CD8-positive, alpha-beta memory T cell (primary cell): ENCODE data around the gene PRIM2. TPM values are rescaled to one million over a fixed set of nuclear protein-coding genes. Genes with fewer than 3 reads are reported as not detected.
"Not testable (repeated sequence)": the region's sequence is repeated elsewhere in the genome, so short reads cannot be mapped to it uniquely, and the experiment has no call there.

Experiments used
- CTCF ChIA-PET: fragments of 350-600 bp; sonication (Branson Sonifier 250); formaldehyde crosslinking; loops from one replicate; lab custom pipeline; 2021; ENCODE audit warnings: antibody characterized with exemption; lab: Charles Lee
- POLR2A ChIA-PET: fragments of 350-600 bp; sonication (Branson Sonifier 250); formaldehyde crosslinking; loops from one replicate; lab custom pipeline; 2021; ENCODE audit warnings: antibody characterized with exemption; lab: Charles Lee
- DNase-seq, 5 donors: peaks; one replicate each; pipeline versions ENCODE4 v3.0.0 to v3.0.0-alpha.2; 2020 to 2022; ENCODE audit warnings: mixed read lengths in 1 of 5
- H3K27ac ChIP-seq: one replicate; pipeline ENCODE4 v1.7.0; 2013; ENCODE audit warnings: low read depth, mild to moderate bottlenecking, low read length, moderate library complexity
- H3K27me3 ChIP-seq: 2 replicates; pipeline ENCODE4 v1.7.0; 2013; ENCODE audit warnings: low read length, mild to moderate bottlenecking; ENCODE audit not compliant: insufficient read depth, poor library complexity, severe bottlenecking
- H3K36me3 ChIP-seq: 2 replicates; pipeline ENCODE4 v1.7.0; 2013; ENCODE audit warnings: mild to moderate bottlenecking, low read length, moderate library complexity; ENCODE audit not compliant: insufficient read depth
- H3K4me1 ChIP-seq: 2 replicates; pipeline ENCODE4 v1.7.0; 2013; ENCODE audit warnings: mild to moderate bottlenecking, low read length, moderate library complexity; ENCODE audit not compliant: insufficient read depth
- H3K4me3 ChIP-seq: 2 replicates; pipeline ENCODE4 v1.7.0; 2013; ENCODE audit warnings: mild to moderate bottlenecking, low read length
- H3K9me3 ChIP-seq: 2 replicates; pipeline ENCODE4 v1.7.0; 2013; ENCODE audit warnings: mild to moderate bottlenecking, low read length
- H3K27ac Mint-ChIP-seq, 8 donors: one replicate each; pipeline ENCODE4 v1.8.0; 2020 to 2021; ENCODE audit warnings: mixed read lengths in 8 of 8, mild to moderate bottlenecking in 6 of 8, inconsistent platforms in 3 of 8, moderate library complexity in 3 of 8
- H3K27me3 Mint-ChIP-seq, 2 donors: one replicate each; pipeline ENCODE4 v1.8.0; 2020 to 2021; ENCODE audit warnings: mixed read lengths in 2 of 2, mild to moderate bottlenecking in 1 of 2, moderate library complexity in 1 of 2
- H3K36me3 Mint-ChIP-seq, 3 donors: one replicate each; pipeline ENCODE4 v1.8.0; 2020 to 2021; ENCODE audit warnings: mixed read lengths in 3 of 3, inconsistent platforms in 1 of 3, mild to moderate bottlenecking in 1 of 3
- H3K4me1 Mint-ChIP-seq, 3 donors: one replicate each; pipeline ENCODE4 v1.8.0; 2020 to 2021; ENCODE audit warnings: mixed read lengths in 3 of 3, inconsistent platforms in 1 of 3, mild to moderate bottlenecking in 1 of 3
- H3K4me3 Mint-ChIP-seq, 7 donors: one replicate each; pipeline ENCODE4 v1.8.0; 2020 to 2021; ENCODE audit warnings: mixed read lengths in 7 of 7, mild to moderate bottlenecking in 6 of 7, moderate library complexity in 4 of 7, inconsistent platforms in 2 of 7
- H3K9me3 Mint-ChIP-seq, 5 donors: one replicate each; pipeline ENCODE4 v1.8.0; 2020 to 2022; ENCODE audit warnings: mixed read lengths in 5 of 5, mild to moderate bottlenecking in 3 of 5, moderate library complexity in 2 of 5, inconsistent platforms in 1 of 5
- polyA plus RNA-seq: library from polyadenylated mRNA; unstranded; fragments of 300-500 nt; fragmentation: Illumina TruSeq; gene quantifications from one replicate; pipeline ENCODE4 v1.2.3, GENCODE V29; 2021
- total RNA-seq, 2 experiments: library from RNA; stranded (reverse); gene quantifications; one replicate each; pipeline ENCODE4 v1.2.3, GENCODE V29; 2021

The PRIM2 gene
- total and polyA plus RNA-seq, 3 experiments from 2014 or later: 7.0 to 35.2 (median 34.8) TPM

DNA sequence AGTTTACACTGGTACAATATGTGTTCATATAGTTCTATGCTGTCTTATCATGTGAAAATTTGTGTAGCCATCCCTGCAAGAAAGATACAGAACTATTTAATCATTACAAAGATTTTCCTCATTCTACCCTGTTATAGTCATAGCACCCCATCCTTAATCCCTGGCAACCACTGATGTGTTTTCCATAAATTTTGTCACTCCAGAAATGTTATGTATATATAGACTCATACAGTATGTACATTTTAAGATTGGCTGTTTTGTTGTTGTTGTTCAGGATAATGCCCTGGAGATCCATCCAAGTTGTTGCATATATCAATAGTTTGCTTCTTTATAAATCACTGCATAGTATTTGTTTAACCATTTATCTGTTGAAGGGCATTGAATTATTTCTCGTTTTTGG lies 163.7 kb downstream of the PRIM2 start:
- peaks cover 1 to 21% (median 13%) of the 10 kb centered on the region in 3 donors for H3K36me3 Mint-ChIP-seq
- H3K27ac ChIP-seq, H3K4me3 ChIP-seq, H3K36me3 ChIP-seq, H3K27ac Mint-ChIP-seq, H3K4me3 Mint-ChIP-seq, H3K9me3 ChIP-seq, H3K4me1 ChIP-seq, H3K27me3 ChIP-seq, POLR2A ChIA-PET, CTCF ChIA-PET, H3K27me3 Mint-ChIP-seq, H3K4me1 Mint-ChIP-seq, DNase-seq, H3K9me3 Mint-ChIP-seq: not testable (repeated sequence)

DNA sequence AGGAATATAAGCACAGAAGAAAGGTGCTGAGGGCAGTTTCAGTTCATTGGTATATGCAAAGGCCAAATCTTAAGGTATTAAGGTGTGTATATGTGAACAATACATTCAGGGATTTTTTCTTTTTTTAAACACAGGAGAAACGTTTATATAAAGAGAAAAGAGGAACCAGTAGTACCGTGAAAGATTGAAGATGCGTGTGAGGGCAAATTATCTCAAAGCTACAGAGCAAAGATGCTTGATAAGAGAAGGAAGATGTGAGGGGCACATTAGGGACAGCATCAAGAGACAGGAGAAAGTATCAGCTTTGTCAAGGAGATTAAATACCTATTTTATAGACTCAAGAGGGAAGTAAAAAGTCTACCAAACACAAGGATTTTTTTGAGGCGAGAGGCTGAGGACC lies 165.0 kb downstream of the PRIM2 start:
- DNase-seq, H3K27ac Mint-ChIP-seq, H3K4me1 ChIP-seq, H3K4me3 Mint-ChIP-seq, POLR2A ChIA-PET, CTCF ChIA-PET, H3K27me3 Mint-ChIP-seq, H3K9me3 ChIP-seq, H3K27me3 ChIP-seq, H3K27ac ChIP-seq, H3K4me3 ChIP-seq, H3K4me1 Mint-ChIP-seq, H3K36me3 ChIP-seq, H3K9me3 Mint-ChIP-seq: not testable (repeated sequence)
- peaks cover 1 to 22% (median 13%) of the 10 kb centered on the region in 3 donors for H3K36me3 Mint-ChIP-seq

DNA sequence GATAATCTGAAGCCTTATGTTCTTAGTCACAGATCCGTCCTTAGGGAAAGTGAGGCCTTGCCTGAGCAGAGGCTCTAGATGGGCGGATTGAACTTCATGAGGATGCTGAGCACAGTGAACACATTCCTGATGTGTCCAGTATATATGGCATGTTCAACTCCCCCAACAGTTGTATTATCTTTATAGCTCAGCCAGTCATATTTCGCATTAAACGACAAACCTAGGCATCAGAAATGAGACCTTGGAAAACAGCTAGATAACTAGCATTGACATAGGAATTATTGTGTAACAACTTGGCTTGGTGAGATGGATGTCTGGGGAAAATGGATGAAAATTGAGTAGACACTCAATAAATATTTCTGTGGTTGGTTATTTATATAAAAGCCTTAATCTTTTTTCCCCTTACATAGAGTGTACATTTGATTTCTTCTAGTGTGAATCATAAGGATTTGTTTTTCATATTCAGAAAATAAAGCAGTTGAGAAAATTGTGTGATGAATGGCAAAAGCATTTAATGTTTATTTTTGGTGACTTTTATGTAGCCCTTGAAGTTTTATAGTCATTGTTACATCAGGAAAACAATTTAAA lies 169.2 kb downstream of the PRIM2 start:
- H3K27me3 ChIP-seq, H3K27me3 Mint-ChIP-seq, H3K9me3 Mint-ChIP-seq, H3K4me3 ChIP-seq, POLR2A ChIA-PET, H3K9me3 ChIP-seq, H3K27ac ChIP-seq, H3K27ac Mint-ChIP-seq, H3K36me3 ChIP-seq, H3K4me1 ChIP-seq, H3K4me3 Mint-ChIP-seq, DNase-seq, CTCF ChIA-PET, H3K4me1 Mint-ChIP-seq: not testable (repeated sequence)
- peaks cover 6 to 23% (median 11%) of the 10 kb centered on the region in 3 donors for H3K36me3 Mint-ChIP-seq

DNA sequence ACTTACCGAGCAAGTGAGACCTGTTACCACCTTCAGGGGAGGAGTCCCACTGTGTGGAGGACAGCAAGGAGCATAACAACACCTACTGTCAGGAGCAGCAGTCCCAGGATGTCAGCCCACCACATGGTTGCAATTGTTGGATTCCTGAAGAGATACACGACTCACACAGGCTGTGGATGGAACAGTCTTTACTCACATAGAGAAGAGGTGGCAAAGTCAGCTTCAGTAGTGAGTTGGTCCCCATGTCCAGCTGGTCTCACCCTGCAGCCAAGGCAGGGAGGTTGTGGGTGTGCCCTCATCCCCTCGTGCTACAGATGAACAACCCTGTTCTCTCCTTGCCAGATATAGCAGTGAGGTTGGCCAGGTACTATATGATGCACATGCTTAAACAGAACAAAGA lies 171.1 kb downstream of the PRIM2 start:
- peaks cover 5 to 13% (median 6%) of the 10 kb centered on the region in 3 donors for H3K36me3 Mint-ChIP-seq
- POLR2A ChIA-PET, CTCF ChIA-PET: not testable (repeated sequence)

DNA sequence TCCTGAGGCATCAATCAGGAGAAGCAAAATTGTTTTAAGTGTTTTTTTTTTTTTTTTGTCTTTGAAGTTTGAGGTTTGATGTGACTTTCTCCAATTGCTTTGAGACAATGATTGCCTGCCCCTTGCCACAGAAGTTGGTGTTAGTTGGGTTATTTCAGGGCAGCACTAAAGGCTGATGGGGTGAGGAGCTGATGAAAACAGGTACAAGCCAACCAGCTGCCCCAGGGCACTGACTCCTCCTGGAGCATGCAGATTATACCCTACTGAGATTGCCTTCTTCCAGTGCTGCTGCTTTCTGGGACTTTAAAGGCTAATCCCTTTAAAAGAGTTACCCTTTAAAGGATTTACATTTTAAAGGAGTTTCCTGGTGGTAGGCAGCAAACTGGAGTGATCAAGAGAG lies 172.5 kb downstream of the PRIM2 start:
- H3K9me3 ChIP-seq, H3K27ac ChIP-seq, H3K4me3 ChIP-seq, H3K36me3 ChIP-seq, POLR2A ChIA-PET, DNase-seq, CTCF ChIA-PET, H3K27ac Mint-ChIP-seq, H3K4me3 Mint-ChIP-seq, H3K4me1 ChIP-seq, H3K9me3 Mint-ChIP-seq, H3K27me3 ChIP-seq, H3K27me3 Mint-ChIP-seq, H3K4me1 Mint-ChIP-seq: not testable (repeated sequence)
- peaks cover 5 to 12% (median 6%) of the 10 kb centered on the region in 3 donors for H3K36me3 Mint-ChIP-seq

More for the DNA sequence above, 171.1 kb downstream of the PRIM2 start:
- H3K36me3 ChIP-seq, H3K27ac ChIP-seq, H3K9me3 Mint-ChIP-seq, H3K27me3 ChIP-seq, H3K27ac Mint-ChIP-seq, H3K4me1 Mint-ChIP-seq, H3K27me3 Mint-ChIP-seq, H3K4me3 Mint-ChIP-seq, H3K9me3 ChIP-seq, DNase-seq, H3K4me1 ChIP-seq, H3K4me3 ChIP-seq: not testable (repeated sequence)

DNA sequence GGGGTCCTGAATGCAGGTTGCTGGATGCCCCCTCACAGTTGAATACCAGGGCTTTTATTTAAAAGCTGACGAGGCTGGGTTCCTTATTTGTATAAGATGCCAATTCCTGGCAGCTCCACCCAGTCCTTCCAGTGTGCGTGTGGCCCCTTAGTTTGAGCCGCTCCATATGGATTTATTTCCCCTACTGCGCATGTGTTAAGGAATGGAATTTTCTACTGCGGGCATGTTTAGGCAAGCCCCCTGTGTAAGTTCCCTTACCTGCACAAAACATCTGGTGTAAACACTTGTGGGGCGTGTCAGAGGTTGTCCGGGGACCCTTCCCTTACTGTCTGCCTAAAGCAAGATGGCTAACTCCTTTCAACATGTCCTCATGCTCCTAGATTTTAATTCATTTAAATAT lies 174.4 kb downstream of the PRIM2 start:
- H3K4me1 Mint-ChIP-seq, POLR2A ChIA-PET: not testable (repeated sequence)

DNA sequence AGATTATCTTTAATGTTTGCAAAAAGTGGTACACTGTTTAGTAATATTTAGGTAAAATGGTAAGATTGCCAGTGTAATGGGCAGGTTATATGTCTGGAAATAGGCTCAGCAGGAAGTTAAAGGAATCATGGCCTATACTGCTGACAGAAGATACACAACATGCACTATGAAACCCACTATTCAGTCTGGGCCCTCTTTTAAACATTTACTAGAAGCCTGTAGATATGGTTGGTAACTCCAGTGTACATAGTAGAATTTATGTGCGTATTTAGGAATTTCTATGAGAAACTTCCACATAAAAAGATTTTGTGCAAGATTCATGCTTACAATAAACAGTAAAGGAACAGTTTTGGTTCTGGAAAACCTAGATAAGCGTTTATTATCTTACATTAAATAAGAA lies 178.8 kb downstream of the PRIM2 start:
- H3K9me3 Mint-ChIP-seq, H3K4me3 Mint-ChIP-seq, H3K27me3 ChIP-seq, POLR2A ChIA-PET, H3K36me3 ChIP-seq, H3K4me3 ChIP-seq, H3K36me3 Mint-ChIP-seq, H3K4me1 Mint-ChIP-seq, H3K27ac ChIP-seq, H3K9me3 ChIP-seq, CTCF ChIA-PET, H3K27me3 Mint-ChIP-seq, H3K4me1 ChIP-seq, H3K27ac Mint-ChIP-seq, DNase-seq: not testable (repeated sequence)

More for the DNA sequence above, 174.4 kb downstream of the PRIM2 start:
- H3K9me3 Mint-ChIP-seq, H3K27ac ChIP-seq, CTCF ChIA-PET, H3K4me3 Mint-ChIP-seq, H3K4me1 ChIP-seq, H3K27me3 Mint-ChIP-seq, DNase-seq, H3K36me3 ChIP-seq, H3K9me3 ChIP-seq, H3K27ac Mint-ChIP-seq, H3K27me3 ChIP-seq, H3K4me3 ChIP-seq: not testable (repeated sequence)
- peaks cover 3 to 12% (median 5%) of the 10 kb centered on the region in 3 donors for H3K36me3 Mint-ChIP-seq

DNA sequence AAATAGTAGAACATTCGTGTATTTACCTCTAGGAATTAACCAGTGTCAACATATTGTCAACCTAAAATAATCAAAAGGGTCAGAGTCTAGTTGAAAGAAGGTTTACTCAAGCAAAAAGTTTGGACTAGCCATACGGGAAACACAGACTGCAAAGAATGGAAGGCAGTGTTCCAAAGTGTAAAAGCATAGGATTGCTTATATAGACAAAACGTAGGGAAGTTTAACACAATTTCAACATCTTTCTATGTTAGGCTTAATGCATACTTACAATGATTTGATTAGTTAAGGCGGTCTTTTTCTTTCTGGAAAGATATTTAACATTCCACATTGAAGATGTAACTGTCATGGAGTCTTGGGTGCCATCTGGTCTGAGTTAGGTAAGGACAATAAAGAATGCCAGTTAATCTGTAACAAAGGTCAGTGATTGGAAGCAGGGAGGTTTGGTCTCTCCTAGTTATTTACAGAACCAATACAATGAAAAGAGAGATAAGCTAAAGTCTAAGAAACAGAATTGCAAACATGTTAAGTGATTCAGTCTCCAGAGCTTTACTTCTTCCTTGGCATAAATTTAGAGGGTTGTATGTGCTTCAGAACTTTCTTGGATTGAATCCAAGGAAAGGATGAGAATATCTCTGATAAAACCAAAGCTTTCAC lies 183.1 kb downstream of the PRIM2 start:
- H3K4me3 ChIP-seq, H3K4me3 Mint-ChIP-seq, H3K36me3 ChIP-seq, H3K27ac ChIP-seq, POLR2A ChIA-PET, H3K4me1 ChIP-seq, H3K27ac Mint-ChIP-seq, H3K36me3 Mint-ChIP-seq, H3K9me3 Mint-ChIP-seq, H3K9me3 ChIP-seq, CTCF ChIA-PET, H3K27me3 ChIP-seq, DNase-seq, H3K4me1 Mint-ChIP-seq, H3K27me3 Mint-ChIP-seq: not testable (repeated sequence)
